HepG2 (cell line): ENCODE measurements around the gene KRTAP12-1. TPM values are rescaled to one million over a fixed set of nuclear protein-coding genes. Genes with fewer than 3 reads are reported as not detected.

Source experiments
- AKAP8 ChIP-seq: sonication (generic); formaldehyde crosslinking; IDR thresholded peaks from 2 replicates; pipeline ENCODE4 v1.5.1; 2020; ENCODE audit warnings: mild to moderate bottlenecking, missing genetic modification reagents
- ATF7 ChIP-seq, 2 experiments: fragments of 450-650 bp in 1 of 2; sonication (generic) in 1 of 2; formaldehyde crosslinking in 1 of 2; IDR thresholded peaks; 2 replicates each; pipeline versions ENCODE4 v1.4.0 to v1.6.1; 2016 to 2020; ENCODE audit warnings: antibody characterized with exemption in 1 of 2, mild to moderate bottlenecking in 1 of 2, missing genetic modification reagents in 1 of 2
- CREB1 ChIP-seq, 2 experiments: fragments of 450-650 bp in 1 of 2; IDR thresholded peaks; 2 replicates each; pipeline ENCODE4 v1.6.1; 2016 to 2017; ENCODE audit warnings: control low read depth in 1 of 2, mild to moderate bottlenecking in 1 of 2, missing compliant biosample characterization in 1 of 2, missing genetic modification characterization in 1 of 2
- FOSL2 ChIP-seq: sonication (generic); formaldehyde crosslinking; IDR thresholded peaks from 2 replicates; pipeline ENCODE4 v1.4.0; 2020; ENCODE audit warnings: missing genetic modification reagents
- FOXC1 ChIP-seq: sonication (generic); formaldehyde crosslinking; IDR thresholded peaks from 2 replicates; pipeline ENCODE4 v1.8.0; 2022; ENCODE audit warnings: mild to moderate bottlenecking, missing genetic modification reagents, borderline replicate concordance
- JUN ChIP-seq: sonication (generic); formaldehyde crosslinking; IDR thresholded peaks from 2 replicates; pipeline ENCODE4 v1.4.0; 2020; ENCODE audit warnings: mild to moderate bottlenecking, missing genetic modification reagents
- NRL ChIP-seq: sonication (generic); formaldehyde crosslinking; IDR thresholded peaks from 2 replicates; pipeline ENCODE4 v1.5.0; 2020; ENCODE audit warnings: missing genetic modification reagents, mild to moderate bottlenecking, moderate library complexity, borderline replicate concordance
- POGZ ChIP-seq: sonication (generic); formaldehyde crosslinking; IDR thresholded peaks from 2 replicates; pipeline ENCODE4 v1.4.0; 2020; ENCODE audit warnings: mild to moderate bottlenecking, missing genetic modification reagents
- TFE3 ChIP-seq: IDR thresholded peaks from 2 replicates; pipeline ENCODE4 v1.6.1; 2016
- TGIF2 ChIP-seq: IDR thresholded peaks from 2 replicates; pipeline ENCODE4 v1.6.1; 2016; ENCODE audit warnings: control low read depth, missing compliant biosample characterization
- ZBTB38 ChIP-seq: sonication (generic); formaldehyde crosslinking; IDR thresholded peaks from 2 replicates; pipeline ENCODE4 v1.5.1; 2020; ENCODE audit warnings: mild to moderate bottlenecking, missing genetic modification reagents
- ZMAT5 ChIP-seq: sonication (generic); formaldehyde crosslinking; IDR thresholded peaks from 2 replicates; pipeline ENCODE4 v1.5.0; 2020; ENCODE audit warnings: mild to moderate bottlenecking, low read depth, missing genetic modification reagents, borderline replicate concordance
- ZMYM3 ChIP-seq: sonication (generic); formaldehyde crosslinking; IDR thresholded peaks from 2 replicates; pipeline ENCODE4 v1.5.1; 2020; ENCODE audit warnings: mild to moderate bottlenecking, missing genetic modification reagents
- ZNF230 ChIP-seq: sonication (generic); formaldehyde crosslinking; IDR thresholded peaks from 2 replicates; pipeline ENCODE4 v1.4.0; 2020; ENCODE audit warnings: mild to moderate bottlenecking, missing genetic modification reagents
- ZNF556 ChIP-seq: sonication (generic); formaldehyde crosslinking; IDR thresholded peaks from 2 replicates; pipeline ENCODE4 v1.4.0; 2020; ENCODE audit warnings: mild to moderate bottlenecking, missing genetic modification reagents, borderline replicate concordance
- ZNF564 ChIP-seq: sonication (generic); formaldehyde crosslinking; IDR thresholded peaks from 2 replicates; pipeline ENCODE4 v1.8.1; 2023; ENCODE audit warnings: mild to moderate bottlenecking, missing genetic modification reagents
- ZNF724P ChIP-seq: sonication (generic); formaldehyde crosslinking; IDR thresholded peaks from 2 replicates; pipeline ENCODE4 v1.8.0; 2022; ENCODE audit warnings: missing genetic modification reagents, borderline replicate concordance
- ZNF766 ChIP-seq: sonication (generic); formaldehyde crosslinking; IDR thresholded peaks from 2 replicates; pipeline ENCODE4 v1.5.0; 2020; ENCODE audit warnings: missing genetic modification reagents, borderline replicate concordance
- polyA plus RNA-seq, 8 experiments: library from polyadenylated mRNA; depleted of rRNA in 3 of 8; stranded (reverse) in 7 of 8; unstranded in 1 of 8; fragments of >200 nt; fragmentation: Illumina TruSeq in 4 of 8; extraction: Trizol in 4 of 8; gene quantifications; 2 replicates each; pipeline versions ENCODE4 v1.2.1 to v1.2.3, GENCODE V29; 2011 to 2016; ENCODE audit warnings: low read depth in 4 of 8, missing spikeins in 1 of 8, mixed read lengths in 1 of 8; ENCODE audit not compliant: insufficient read depth in 1 of 8
- total RNA-seq, 5 experiments: library from RNA; depleted of rRNA; stranded (reverse); fragments of >200 nt; fragmentation: Illumina TruSeq; extraction: Trizol; gene quantifications; 2 replicates each; pipeline ENCODE4 v1.2.3, GENCODE V29; 2016; ENCODE audit warnings: low read depth in 1 of 5
- TF ChIP-seq, protein P1 (sequence below): sonication (generic); formaldehyde crosslinking; IDR thresholded peaks from 2 replicates; pipeline ENCODE4 v1.9.0; 2022; ENCODE audit warnings: missing genetic modification reagents, mild to moderate bottlenecking, borderline replicate concordance
- TF ChIP-seq, protein P2 (sequence below): sonication (generic); formaldehyde crosslinking; IDR thresholded peaks from 2 replicates; pipeline ENCODE4 v1.4.0; 2020; ENCODE audit warnings: missing genetic modification reagents

The KRTAP12-1 gene
- total and polyA plus RNA-seq, 2 of the 13 experiments (the other 11 are each of a cell fraction or from before 2014, with no cell fraction given): not detected

GRCh38 chr21:44697811-44698734 is 16.1 kb upstream of the KRTAP12-1 start (continued):
- peak; percentile 39; the same call in 1 of the 2 replicates for TF ChIP-seq TFE3
- TF ChIP-seq CREB1 (IDR thresholded peaks at IDR 0.05): no peak
- no peak for TF ChIP-seq CREB1 (CRISPR knock-in tag; IDR thresholded peaks at IDR 0.05)
- TF ChIP-seq ZNF564 (CRISPR knock-in tag): 0 out of 2 replicates have a peak, but pooled peaks have one; percentile 40
- TF ChIP-seq, protein P1, sequence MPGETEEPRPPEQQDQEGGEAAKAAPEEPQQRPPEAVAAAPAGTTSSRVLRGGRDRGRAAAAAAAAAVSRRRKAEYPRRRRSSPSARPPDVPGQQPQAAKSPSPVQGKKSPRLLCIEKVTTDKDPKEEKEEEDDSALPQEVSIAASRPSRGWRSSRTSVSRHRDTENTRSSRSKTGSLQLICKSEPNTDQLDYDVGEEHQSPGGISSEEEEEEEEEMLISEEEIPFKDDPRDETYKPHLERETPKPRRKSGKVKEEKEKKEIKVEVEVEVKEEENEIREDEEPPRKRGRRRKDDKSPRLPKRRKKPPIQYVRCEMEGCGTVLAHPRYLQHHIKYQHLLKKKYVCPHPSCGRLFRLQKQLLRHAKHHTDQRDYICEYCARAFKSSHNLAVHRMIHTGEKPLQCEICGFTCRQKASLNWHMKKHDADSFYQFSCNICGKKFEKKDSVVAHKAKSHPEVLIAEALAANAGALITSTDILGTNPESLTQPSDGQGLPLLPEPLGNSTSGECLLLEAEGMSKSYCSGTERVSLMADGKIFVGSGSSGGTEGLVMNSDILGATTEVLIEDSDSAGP: peak; percentile 37; the same call in 1 of the 2 replicates
- no peak for TF ChIP-seq ZNF724P
- TF ChIP-seq FOXC1: no peak; the same call in 1 of the 2 replicates
- TF ChIP-seq NRL (CRISPR knock-in tag): no peak
- no peak for TF ChIP-seq ZNF230 (CRISPR knock-in tag)
- TF ChIP-seq, protein P2, sequence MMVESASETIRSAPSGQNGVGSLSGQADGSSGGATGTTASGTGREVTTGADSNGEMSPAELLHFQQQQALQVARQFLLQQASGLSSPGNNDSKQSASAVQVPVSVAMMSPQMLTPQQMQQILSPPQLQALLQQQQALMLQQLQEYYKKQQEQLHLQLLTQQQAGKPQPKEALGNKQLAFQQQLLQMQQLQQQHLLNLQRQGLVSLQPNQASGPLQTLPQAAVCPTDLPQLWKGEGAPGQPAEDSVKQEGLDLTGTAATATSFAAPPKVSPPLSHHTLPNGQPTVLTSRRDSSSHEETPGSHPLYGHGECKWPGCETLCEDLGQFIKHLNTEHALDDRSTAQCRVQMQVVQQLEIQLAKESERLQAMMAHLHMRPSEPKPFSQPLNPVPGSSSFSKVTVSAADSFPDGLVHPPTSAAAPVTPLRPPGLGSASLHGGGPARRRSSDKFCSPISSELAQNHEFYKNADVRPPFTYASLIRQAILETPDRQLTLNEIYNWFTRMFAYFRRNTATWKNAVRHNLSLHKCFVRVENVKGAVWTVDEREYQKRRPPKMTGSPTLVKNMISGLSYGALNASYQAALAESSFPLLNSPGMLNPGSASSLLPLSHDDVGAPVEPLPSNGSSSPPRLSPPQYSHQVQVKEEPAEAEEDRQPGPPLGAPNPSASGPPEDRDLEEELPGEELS (CRISPR knock-in tag): peak; percentile 14; the same call in 1 of the 2 replicates
- TF ChIP-seq ZNF556 (CRISPR knock-in tag): peak; percentile 44; the same call in 1 of the 2 replicates
- no peak for TF ChIP-seq TGIF2
- TF ChIP-seq FOSL2 (CRISPR knock-in tag): peak; percentile 76
- TF ChIP-seq ZNF766 (CRISPR knock-in tag): peak; percentile 72; the same call in 1 of the 2 replicates
- TF ChIP-seq ZMYM3 (CRISPR knock-in tag): peak; percentile 76
- peak; percentile 79 for TF ChIP-seq ZBTB38
- TF ChIP-seq POGZ (CRISPR knock-in tag): 0 out of 2 replicates have a peak, but pooled peaks have one; percentile 37
- TF ChIP-seq JUN (CRISPR knock-in tag): peak; percentile 44; the same call in 1 of the 2 replicates
- TF ChIP-seq AKAP8 (CRISPR knock-in tag): no peak
- no peak for TF ChIP-seq ZMAT5 (CRISPR knock-in tag)
- no peak for TF ChIP-seq ATF7 (IDR thresholded peaks at IDR 0.05)
- TF ChIP-seq ATF7 (CRISPR knock-in tag; IDR thresholded peaks at IDR 0.05): no peak
